Measurements from ENCODE around the gene GLDN.

The GLDN gene

GRCh38 chr15:51356983-51357382 lies 15.5 kb downstream of the GLDN start:
- H3K4me1 ChIP-seq (ENCODE audit: low read depth, poor library complexity, severe bottlenecking), result no peaks in the 10 kb centered on the region
- no peak overlapping the region for H3K9ac ChIP-seq
- no peaks in the 10 kb centered on the region for H3K79me2 ChIP-seq (ENCODE audit: insufficient read depth, low read depth)
- H3K4me2 ChIP-seq, result no peak overlapping the region
- H3K27me3 ChIP-seq (ENCODE audit: insufficient read depth, low read depth), result no peaks in the 10 kb centered on the region; the same call in 1 of the 2 replicates
- no peak overlapping the region for H3K27ac ChIP-seq
- no peak overlapping the region for H2AFZ ChIP-seq (ENCODE audit: low read depth)
- no peaks in the 10 kb centered on the region for H3K36me3 ChIP-seq (ENCODE audit: insufficient read depth)
- no peaks in the 10 kb centered on the region for H4K20me1 ChIP-seq (ENCODE audit: insufficient read depth)
- no peak overlapping the region for H3K4me3 ChIP-seq (IDR thresholded peaks at IDR 0.05; ENCODE audit: insufficient read depth, low read depth, low read length)
- TF ChIP-seq CTCF (conservative IDR thresholded peaks at IDR 0.05; ENCODE audit: low read depth, low read length), result no peak

DNA sequence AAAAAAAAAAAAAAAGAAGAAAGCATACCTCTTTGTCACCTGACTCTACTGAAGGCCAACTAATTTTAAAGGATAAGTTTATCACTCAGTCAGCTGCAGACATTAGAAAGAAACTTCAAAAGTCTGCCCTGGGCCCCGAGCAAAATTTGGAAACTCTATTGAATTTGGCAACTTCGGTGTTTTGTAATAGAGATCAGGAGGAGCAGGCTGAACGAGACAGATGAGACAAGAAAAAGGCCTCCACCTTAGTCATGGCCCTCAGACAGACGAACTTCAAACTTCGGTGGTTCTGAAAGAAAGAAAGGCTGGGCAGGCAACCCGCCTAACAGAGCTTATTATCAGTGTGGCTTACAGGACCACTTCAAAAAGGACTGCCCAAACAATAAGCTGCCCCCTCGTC lies 18.5 kb downstream of the GLDN start:
- no peaks in the 10 kb centered on the region for H4K20me1 ChIP-seq (ENCODE audit: insufficient read depth)
- H3K4me1 ChIP-seq (ENCODE audit: low read depth, poor library complexity, severe bottlenecking), result no peaks in the 10 kb centered on the region
- H3K4me3 ChIP-seq (IDR thresholded peaks at IDR 0.05; ENCODE audit: insufficient read depth, low read depth, low read length), result no peak overlapping the region
- H3K79me2 ChIP-seq (ENCODE audit: insufficient read depth, low read depth), result no peaks in the 10 kb centered on the region
- no peak for TF ChIP-seq CTCF (conservative IDR thresholded peaks at IDR 0.05; ENCODE audit: low read depth, low read length)
- H3K27ac ChIP-seq, result no peak overlapping the region
- H3K36me3 ChIP-seq (ENCODE audit: insufficient read depth), result no peaks in the 10 kb centered on the region
- no peak overlapping the region for H2AFZ ChIP-seq (ENCODE audit: low read depth)
- H3K27me3 ChIP-seq (ENCODE audit: insufficient read depth, low read depth), result no peaks in the 10 kb centered on the region; the same call in 1 of the 2 replicates
- no peak overlapping the region for H3K9ac ChIP-seq
- H3K4me2 ChIP-seq, result no peak overlapping the region

DNA sequence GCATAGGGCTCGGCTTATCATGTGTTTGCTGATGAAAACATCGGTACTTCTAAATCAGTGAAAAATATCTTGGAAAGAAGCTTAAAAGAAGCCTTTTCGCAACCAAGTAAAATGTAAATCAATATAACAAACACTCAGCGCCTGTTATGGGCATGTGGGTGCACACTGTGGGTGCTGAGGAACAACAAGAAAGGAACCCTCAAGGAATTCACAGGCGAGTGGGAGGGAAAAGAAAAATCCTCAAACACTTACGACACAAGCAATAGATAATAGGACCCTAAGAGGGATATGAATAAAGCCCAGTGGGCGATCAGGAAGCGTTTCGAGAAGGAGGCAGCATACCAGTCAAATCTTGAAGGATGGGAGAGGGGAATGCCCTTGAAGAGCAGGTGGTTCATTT lies 21.9 kb downstream of the GLDN start:
- no peak overlapping the region for H3K4me2 ChIP-seq
- no peaks in the 10 kb centered on the region for H3K79me2 ChIP-seq (ENCODE audit: insufficient read depth, low read depth)
- no peak overlapping the region for H3K4me3 ChIP-seq (IDR thresholded peaks at IDR 0.05; ENCODE audit: insufficient read depth, low read depth, low read length)
- peaks cover under 1% of the 10 kb centered on the region for H3K4me1 ChIP-seq (ENCODE audit: low read depth, poor library complexity, severe bottlenecking)
- no peak overlapping the region for H3K9ac ChIP-seq
- H4K20me1 ChIP-seq (ENCODE audit: insufficient read depth), result no peaks in the 10 kb centered on the region
- H3K27ac ChIP-seq, result no peak overlapping the region
- H2AFZ ChIP-seq (ENCODE audit: low read depth), result no peak overlapping the region
- TF ChIP-seq CTCF (conservative IDR thresholded peaks at IDR 0.05; ENCODE audit: low read depth, low read length), result no peak
- no peaks in the 10 kb centered on the region for H3K27me3 ChIP-seq (ENCODE audit: insufficient read depth, low read depth)
- no peaks in the 10 kb centered on the region for H3K36me3 ChIP-seq (ENCODE audit: insufficient read depth)

- H3K27me3 ChIP-seq (ENCODE audit: insufficient read depth, low read depth), result no peaks in the 10 kb centered on the region
- no peak overlapping the region for H3K27ac ChIP-seq
- H3K4me3 ChIP-seq (IDR thresholded peaks at IDR 0.05; ENCODE audit: insufficient read depth, low read depth, low read length), result no peak overlapping the region
These were observed 24.0 kb downstream of the GLDN start for GRCh38 chr15:51365417-51365816.

More at GRCh38 chr15:51365417-51365816, 24.0 kb downstream of the GLDN start:
- H3K9ac ChIP-seq, result no peak overlapping the region
- no peak overlapping the region for H3K4me2 ChIP-seq
- no peaks in the 10 kb centered on the region for H3K79me2 ChIP-seq (ENCODE audit: insufficient read depth, low read depth)
- TF ChIP-seq CTCF (conservative IDR thresholded peaks at IDR 0.05; ENCODE audit: low read depth, low read length), result no peak
- peaks cover 20% of the 10 kb centered on the region for H3K4me1 ChIP-seq (ENCODE audit: low read depth, poor library complexity, severe bottlenecking)
- H3K36me3 ChIP-seq (ENCODE audit: insufficient read depth), result no peaks in the 10 kb centered on the region
- no peaks in the 10 kb centered on the region for H4K20me1 ChIP-seq (ENCODE audit: insufficient read depth)
- H2AFZ ChIP-seq (ENCODE audit: low read depth), result no peak overlapping the region
